DND-41 (cell line): Measurements from ENCODE around the gene HMG20A.

ENCODE experiments used
- EZH2 ChIP-seq: IDR thresholded peaks from 3 replicates; pipeline ENCODE4 v1.6.1; 2012; ENCODE audit warnings: borderline replicate concordance, low read depth, mild to moderate bottlenecking, moderate library complexity, low read length, inconsistent platforms; ENCODE audit not compliant: severe bottlenecking
- TF ChIP-seq, protein P1 (sequence below): IDR thresholded peaks from 2 replicates; pipeline ENCODE4 v1.5.1; 2012; ENCODE audit warnings: borderline replicate concordance, low read length, moderate library complexity, mild to moderate bottlenecking; ENCODE audit not compliant: poor library complexity, severe bottlenecking; ENCODE audit errors: extremely low read depth

- TF ChIP-seq, protein P1, sequence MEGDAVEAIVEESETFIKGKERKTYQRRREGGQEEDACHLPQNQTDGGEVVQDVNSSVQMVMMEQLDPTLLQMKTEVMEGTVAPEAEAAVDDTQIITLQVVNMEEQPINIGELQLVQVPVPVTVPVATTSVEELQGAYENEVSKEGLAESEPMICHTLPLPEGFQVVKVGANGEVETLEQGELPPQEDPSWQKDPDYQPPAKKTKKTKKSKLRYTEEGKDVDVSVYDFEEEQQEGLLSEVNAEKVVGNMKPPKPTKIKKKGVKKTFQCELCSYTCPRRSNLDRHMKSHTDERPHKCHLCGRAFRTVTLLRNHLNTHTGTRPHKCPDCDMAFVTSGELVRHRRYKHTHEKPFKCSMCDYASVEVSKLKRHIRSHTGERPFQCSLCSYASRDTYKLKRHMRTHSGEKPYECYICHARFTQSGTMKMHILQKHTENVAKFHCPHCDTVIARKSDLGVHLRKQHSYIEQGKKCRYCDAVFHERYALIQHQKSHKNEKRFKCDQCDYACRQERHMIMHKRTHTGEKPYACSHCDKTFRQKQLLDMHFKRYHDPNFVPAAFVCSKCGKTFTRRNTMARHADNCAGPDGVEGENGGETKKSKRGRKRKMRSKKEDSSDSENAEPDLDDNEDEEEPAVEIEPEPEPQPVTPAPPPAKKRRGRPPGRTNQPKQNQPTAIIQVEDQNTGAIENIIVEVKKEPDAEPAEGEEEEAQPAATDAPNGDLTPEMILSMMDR, result no peak
- no peak for TF ChIP-seq EZH2
Measured at GRCh38 chr15:77533578-77534430, 113.1 kb downstream of the HMG20A start.
